ENCODE results near the gene LRRC3B.

DNA sequence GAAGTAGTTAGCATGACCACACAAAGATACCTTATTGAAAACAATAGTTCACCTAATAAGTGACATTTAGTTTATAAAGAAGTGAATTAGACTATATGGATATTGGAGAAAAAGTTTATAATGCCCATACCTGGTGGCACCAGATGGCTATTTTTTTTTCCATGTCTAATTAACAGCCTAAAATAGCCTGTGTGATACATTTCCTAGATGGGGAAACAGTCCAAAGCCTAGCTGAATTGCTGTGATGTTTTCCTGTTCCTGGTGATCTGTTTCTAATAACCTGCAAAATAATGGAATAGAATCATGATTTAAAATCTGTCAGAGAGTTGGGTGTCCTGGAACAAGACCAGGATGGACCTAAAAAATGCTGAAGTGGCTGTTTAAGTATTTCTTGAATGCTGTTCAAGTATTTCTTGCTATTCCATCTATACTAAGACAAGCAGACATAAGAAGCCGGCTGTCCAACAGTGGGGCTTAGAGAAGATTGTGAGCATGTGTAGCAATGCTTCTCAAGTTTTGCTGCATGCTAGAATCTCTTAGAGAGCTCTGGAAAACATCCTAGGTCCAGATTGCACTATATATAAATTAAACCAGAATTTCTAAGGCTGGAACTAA is 31.3 kb downstream of the LRRC3B start:
- TF ChIP-seq, protein P1, sequence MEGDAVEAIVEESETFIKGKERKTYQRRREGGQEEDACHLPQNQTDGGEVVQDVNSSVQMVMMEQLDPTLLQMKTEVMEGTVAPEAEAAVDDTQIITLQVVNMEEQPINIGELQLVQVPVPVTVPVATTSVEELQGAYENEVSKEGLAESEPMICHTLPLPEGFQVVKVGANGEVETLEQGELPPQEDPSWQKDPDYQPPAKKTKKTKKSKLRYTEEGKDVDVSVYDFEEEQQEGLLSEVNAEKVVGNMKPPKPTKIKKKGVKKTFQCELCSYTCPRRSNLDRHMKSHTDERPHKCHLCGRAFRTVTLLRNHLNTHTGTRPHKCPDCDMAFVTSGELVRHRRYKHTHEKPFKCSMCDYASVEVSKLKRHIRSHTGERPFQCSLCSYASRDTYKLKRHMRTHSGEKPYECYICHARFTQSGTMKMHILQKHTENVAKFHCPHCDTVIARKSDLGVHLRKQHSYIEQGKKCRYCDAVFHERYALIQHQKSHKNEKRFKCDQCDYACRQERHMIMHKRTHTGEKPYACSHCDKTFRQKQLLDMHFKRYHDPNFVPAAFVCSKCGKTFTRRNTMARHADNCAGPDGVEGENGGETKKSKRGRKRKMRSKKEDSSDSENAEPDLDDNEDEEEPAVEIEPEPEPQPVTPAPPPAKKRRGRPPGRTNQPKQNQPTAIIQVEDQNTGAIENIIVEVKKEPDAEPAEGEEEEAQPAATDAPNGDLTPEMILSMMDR (IDR thresholded peaks at IDR 0.05): no peak
- TF ChIP-seq POLR2A (IDR thresholded peaks at IDR 0.05): no peak

All from right lobe of liver (tissue), 4 donors.